HEK293 (cell line): ENCODE measurements around the gene PKMYT1.

Source experiments
- GLIS1 ChIP-seq: fragments of 450-650 bp; formaldehyde crosslinking; IDR thresholded peaks from 2 replicates; pipeline ENCODE4 v1.5.1; 2016; ENCODE audit warnings: missing biosample characterization, missing genetic modification characterization
- IKZF3 ChIP-seq: fragments of 450-650 bp; IDR thresholded peaks from 2 replicates; pipeline ENCODE4 v1.5.0; 2018; ENCODE audit warnings: missing biosample characterization, mild to moderate bottlenecking, missing genetic modification characterization, moderate library complexity
- OSR2 ChIP-seq: fragments of 450-650 bp; formaldehyde crosslinking; IDR thresholded peaks from 2 replicates; pipeline ENCODE4 v1.5.1; 2016; ENCODE audit warnings: missing biosample characterization, missing genetic modification characterization
- OVOL3 ChIP-seq: fragments of 450-650 bp; formaldehyde crosslinking; IDR thresholded peaks from 2 replicates; pipeline ENCODE4 v1.5.1; 2016; ENCODE audit warnings: missing biosample characterization, missing genetic modification characterization
- REPIN1 ChIP-seq: fragments of 450-650 bp; formaldehyde crosslinking; IDR thresholded peaks from 2 replicates; pipeline ENCODE4 v1.5.1; 2017; ENCODE audit warnings: missing biosample characterization, missing genetic modification characterization, low read depth
- ZBTB20 ChIP-seq: fragments of 450-650 bp; formaldehyde crosslinking; IDR thresholded peaks from 2 replicates; pipeline ENCODE4 v1.5.1; 2016; ENCODE audit warnings: missing biosample characterization, missing genetic modification characterization
- ZBTB8A ChIP-seq: fragments of 450-650 bp; formaldehyde crosslinking; IDR thresholded peaks from 2 replicates; pipeline ENCODE4 v1.5.1; 2016; ENCODE audit warnings: missing biosample characterization, missing genetic modification characterization
- ZFP3 ChIP-seq: fragments of 450-650 bp; formaldehyde crosslinking; IDR thresholded peaks from 2 replicates; pipeline ENCODE4 v1.5.1; 2016; ENCODE audit warnings: low read depth, missing biosample characterization, missing genetic modification characterization
- ZFP37 ChIP-seq: fragments of 450-650 bp; formaldehyde crosslinking; IDR thresholded peaks from 2 replicates; pipeline ENCODE4 v1.5.1; 2016; ENCODE audit warnings: missing biosample characterization, missing genetic modification characterization
- ZNF19 ChIP-seq: fragments of 450-650 bp; formaldehyde crosslinking; IDR thresholded peaks from 2 replicates; pipeline ENCODE4; 2016; ENCODE audit warnings: missing biosample characterization, missing genetic modification characterization, low read depth
- ZNF2 ChIP-seq: fragments of 450-650 bp; formaldehyde crosslinking; IDR thresholded peaks from 2 replicates; pipeline ENCODE4 v1.5.1; 2016; ENCODE audit warnings: missing biosample characterization, missing genetic modification characterization
- ZNF341 ChIP-seq: fragments of 450-650 bp; formaldehyde crosslinking; IDR thresholded peaks from 2 replicates; pipeline ENCODE4; 2016; ENCODE audit warnings: low read depth, missing biosample characterization, missing genetic modification characterization
- ZNF514 ChIP-seq: fragments of 450-650 bp; formaldehyde crosslinking; IDR thresholded peaks from 2 replicates; pipeline ENCODE4 v1.5.1; 2016; ENCODE audit warnings: missing biosample characterization, missing genetic modification characterization
- ZNF558 ChIP-seq: fragments of 450-650 bp; formaldehyde crosslinking; IDR thresholded peaks from 2 replicates; pipeline ENCODE4 v1.5.1; 2016; ENCODE audit warnings: missing biosample characterization, missing genetic modification characterization
- ZNF677 ChIP-seq: fragments of 450-650 bp; IDR thresholded peaks from 2 replicates; pipeline ENCODE4 v1.5.0; 2018; ENCODE audit warnings: missing biosample characterization, mild to moderate bottlenecking, missing genetic modification characterization, moderate library complexity
- TF ChIP-seq, protein P1 (sequence below): fragments of 450-650 bp; formaldehyde crosslinking; IDR thresholded peaks from 2 replicates; pipeline ENCODE4 v1.5.1; 2016; ENCODE audit warnings: missing biosample characterization, missing genetic modification characterization
- TF ChIP-seq, protein P2 (sequence below): fragments of 450-650 bp; formaldehyde crosslinking; IDR thresholded peaks from 2 replicates; pipeline ENCODE4 v1.5.1; 2016; ENCODE audit warnings: missing biosample characterization, missing genetic modification characterization
- TF ChIP-seq, protein P3 (sequence below): fragments of 450-650 bp; formaldehyde crosslinking; IDR thresholded peaks from 2 replicates; pipeline ENCODE4 v1.5.1; 2016; ENCODE audit warnings: missing biosample characterization, missing genetic modification characterization
- TF ChIP-seq, protein P4 (sequence below): fragments of 450-650 bp; formaldehyde crosslinking; IDR thresholded peaks from 2 replicates; pipeline ENCODE4 v1.5.1; 2016; ENCODE audit warnings: missing biosample characterization, missing genetic modification characterization
- TF ChIP-seq, protein P5 (sequence below): fragments of 450-650 bp; formaldehyde crosslinking; IDR thresholded peaks from 2 replicates; pipeline ENCODE4 v1.5.1; 2016; ENCODE audit warnings: missing biosample characterization, missing genetic modification characterization
- TF ChIP-seq, protein P6 (sequence below): fragments of 450-650 bp; formaldehyde crosslinking; conservative IDR thresholded peaks from 2 replicates; pipeline ENCODE4 v1.5.1; 2016; ENCODE audit warnings: low read depth, missing biosample characterization, missing genetic modification characterization
- TF ChIP-seq, protein P7 (sequence below): fragments of 450-650 bp; formaldehyde crosslinking; IDR thresholded peaks from 2 replicates; pipeline ENCODE4 v1.5.1; 2016; ENCODE audit warnings: missing biosample characterization, missing genetic modification characterization

The PKMYT1 gene

DNA sequence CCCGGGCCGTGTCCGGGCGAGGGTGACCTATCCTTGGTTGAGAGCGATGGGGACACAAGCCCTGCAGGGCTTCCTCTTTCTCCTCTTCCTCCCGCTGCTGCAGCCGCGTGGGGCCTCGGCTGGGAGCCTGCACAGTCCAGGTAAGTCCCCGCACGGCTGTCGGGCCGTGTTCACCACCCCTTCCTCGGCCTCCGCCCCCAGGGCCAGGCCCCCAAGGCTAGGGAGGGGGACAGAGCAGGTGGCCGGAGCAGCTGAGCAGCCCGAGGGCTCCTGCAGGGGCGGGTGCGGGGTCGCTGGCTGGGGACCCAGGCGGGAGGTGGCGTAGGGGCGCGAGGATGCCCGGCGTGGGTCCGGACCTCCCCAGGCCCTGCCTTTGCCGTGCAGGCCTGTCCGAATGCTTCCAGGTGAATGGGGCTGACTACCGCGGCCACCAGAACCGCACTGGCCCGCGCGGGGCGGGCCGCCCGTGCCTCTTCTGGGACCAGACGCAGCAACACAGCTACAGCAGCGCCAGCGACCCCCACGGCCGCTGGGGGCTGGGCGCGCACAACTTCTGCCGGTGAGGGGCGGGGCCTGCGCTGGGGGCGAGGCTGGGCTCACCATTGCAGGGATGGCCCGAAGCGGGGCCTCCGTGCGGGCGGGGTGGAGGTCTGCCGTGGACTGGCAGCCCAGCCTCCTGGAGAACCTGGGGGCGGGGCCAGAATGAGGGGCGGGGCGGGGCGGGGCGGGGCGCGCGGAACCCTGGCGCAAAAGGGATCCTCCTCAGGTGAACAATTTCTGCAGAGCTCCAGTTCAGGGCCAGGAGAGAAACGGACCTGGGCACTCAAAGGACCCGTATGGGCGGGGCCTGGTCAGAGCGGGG, 15.5 kb downstream of the PKMYT1 start (continued):
- TF ChIP-seq ZNF341 (peak; percentile 73), ZNF2 (tag by site-specific recombination) (peak; percentile 97), IKZF3 (tag by site-specific recombination) (no peak), REPIN1 (tag by site-specific recombination) (0 out of 2 replicates have a peak, but pooled peaks have one; percentile 28), OSR2 (tag by site-specific recombination) (no peak), ZFP3 (tag by site-specific recombination) (no peak), ZFP37 (tag by site-specific recombination) (no peak), ZNF19 (tag by site-specific recombination) (no peak), ZNF514 (tag by site-specific recombination) (no peak), OVOL3 (no peak), GLIS1 (peak; percentile 82), ZBTB8A (peak; percentile 61; the same call in 1 of the 2 replicates), ZNF558 (tag by site-specific recombination) (no peak), ZBTB20 (tag by site-specific recombination) (peak; percentile 47; the same call in 1 of the 2 replicates), ZNF677 (tag by site-specific recombination) (no peak)
- TF ChIP-seq, protein P1, sequence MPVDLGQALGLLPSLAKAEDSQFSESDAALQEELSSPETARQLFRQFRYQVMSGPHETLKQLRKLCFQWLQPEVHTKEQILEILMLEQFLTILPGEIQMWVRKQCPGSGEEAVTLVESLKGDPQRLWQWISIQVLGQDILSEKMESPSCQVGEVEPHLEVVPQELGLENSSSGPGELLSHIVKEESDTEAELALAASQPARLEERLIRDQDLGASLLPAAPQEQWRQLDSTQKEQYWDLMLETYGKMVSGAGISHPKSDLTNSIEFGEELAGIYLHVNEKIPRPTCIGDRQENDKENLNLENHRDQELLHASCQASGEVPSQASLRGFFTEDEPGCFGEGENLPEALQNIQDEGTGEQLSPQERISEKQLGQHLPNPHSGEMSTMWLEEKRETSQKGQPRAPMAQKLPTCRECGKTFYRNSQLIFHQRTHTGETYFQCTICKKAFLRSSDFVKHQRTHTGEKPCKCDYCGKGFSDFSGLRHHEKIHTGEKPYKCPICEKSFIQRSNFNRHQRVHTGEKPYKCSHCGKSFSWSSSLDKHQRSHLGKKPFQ, result no peak
- TF ChIP-seq, protein P2, sequence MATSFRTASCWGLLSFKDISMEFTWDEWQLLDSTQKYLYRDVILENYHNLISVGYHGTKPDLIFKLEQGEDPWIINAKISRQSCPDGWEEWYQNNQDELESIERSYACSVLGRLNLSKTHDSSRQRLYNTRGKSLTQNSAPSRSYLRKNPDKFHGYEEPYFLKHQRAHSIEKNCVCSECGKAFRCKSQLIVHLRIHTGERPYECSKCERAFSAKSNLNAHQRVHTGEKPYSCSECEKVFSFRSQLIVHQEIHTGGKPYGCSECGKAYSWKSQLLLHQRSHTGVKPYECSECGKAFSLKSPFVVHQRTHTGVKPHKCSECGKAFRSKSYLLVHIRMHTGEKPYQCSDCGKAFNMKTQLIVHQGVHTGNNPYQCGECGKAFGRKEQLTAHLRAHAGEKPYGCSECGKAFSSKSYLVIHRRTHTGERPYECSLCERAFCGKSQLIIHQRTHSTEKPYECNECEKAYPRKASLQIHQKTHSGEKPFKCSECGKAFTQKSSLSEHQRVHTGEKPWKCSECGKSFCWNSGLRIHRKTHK (tag by site-specific recombination), result no peak
- TF ChIP-seq, protein P3, sequence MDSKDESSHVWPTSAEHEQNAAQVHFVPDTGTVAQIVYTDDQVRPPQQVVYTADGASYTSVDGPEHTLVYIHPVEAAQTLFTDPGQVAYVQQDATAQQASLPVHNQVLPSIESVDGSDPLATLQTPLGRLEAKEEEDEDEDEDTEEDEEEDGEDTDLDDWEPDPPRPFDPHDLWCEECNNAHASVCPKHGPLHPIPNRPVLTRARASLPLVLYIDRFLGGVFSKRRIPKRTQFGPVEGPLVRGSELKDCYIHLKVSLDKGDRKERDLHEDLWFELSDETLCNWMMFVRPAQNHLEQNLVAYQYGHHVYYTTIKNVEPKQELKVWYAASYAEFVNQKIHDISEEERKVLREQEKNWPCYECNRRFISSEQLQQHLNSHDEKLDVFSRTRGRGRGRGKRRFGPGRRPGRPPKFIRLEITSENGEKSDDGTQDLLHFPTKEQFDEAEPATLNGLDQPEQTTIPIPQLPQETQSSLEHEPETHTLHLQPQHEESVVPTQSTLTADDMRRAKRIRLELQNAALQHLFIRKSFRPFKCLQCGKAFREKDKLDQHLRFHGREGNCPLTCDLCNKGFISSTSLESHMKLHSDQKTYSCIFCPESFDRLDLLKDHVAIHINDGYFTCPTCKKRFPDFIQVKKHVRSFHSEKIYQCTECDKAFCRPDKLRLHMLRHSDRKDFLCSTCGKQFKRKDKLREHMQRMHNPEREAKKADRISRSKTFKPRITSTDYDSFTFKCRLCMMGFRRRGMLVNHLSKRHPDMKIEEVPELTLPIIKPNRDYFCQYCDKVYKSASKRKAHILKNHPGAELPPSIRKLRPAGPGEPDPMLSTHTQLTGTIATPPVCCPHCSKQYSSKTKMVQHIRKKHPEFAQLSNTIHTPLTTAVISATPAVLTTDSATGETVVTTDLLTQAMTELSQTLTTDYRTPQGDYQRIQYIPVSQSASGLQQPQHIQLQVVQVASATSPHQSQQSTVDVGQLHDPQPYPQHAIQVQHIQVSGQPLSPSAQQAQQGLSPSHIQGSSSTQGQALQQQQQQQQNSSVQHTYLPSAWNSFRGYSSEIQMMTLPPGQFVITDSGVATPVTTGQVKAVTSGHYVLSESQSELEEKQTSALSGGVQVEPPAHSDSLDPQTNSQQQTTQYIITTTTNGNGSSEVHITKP, result peak; percentile 66
- TF ChIP-seq, protein P4, sequence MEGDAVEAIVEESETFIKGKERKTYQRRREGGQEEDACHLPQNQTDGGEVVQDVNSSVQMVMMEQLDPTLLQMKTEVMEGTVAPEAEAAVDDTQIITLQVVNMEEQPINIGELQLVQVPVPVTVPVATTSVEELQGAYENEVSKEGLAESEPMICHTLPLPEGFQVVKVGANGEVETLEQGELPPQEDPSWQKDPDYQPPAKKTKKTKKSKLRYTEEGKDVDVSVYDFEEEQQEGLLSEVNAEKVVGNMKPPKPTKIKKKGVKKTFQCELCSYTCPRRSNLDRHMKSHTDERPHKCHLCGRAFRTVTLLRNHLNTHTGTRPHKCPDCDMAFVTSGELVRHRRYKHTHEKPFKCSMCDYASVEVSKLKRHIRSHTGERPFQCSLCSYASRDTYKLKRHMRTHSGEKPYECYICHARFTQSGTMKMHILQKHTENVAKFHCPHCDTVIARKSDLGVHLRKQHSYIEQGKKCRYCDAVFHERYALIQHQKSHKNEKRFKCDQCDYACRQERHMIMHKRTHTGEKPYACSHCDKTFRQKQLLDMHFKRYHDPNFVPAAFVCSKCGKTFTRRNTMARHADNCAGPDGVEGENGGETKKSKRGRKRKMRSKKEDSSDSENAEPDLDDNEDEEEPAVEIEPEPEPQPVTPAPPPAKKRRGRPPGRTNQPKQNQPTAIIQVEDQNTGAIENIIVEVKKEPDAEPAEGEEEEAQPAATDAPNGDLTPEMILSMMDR (tag by site-specific recombination), result peak; percentile 42; the same call in 1 of the 2 replicates
- TF ChIP-seq, protein P5, sequence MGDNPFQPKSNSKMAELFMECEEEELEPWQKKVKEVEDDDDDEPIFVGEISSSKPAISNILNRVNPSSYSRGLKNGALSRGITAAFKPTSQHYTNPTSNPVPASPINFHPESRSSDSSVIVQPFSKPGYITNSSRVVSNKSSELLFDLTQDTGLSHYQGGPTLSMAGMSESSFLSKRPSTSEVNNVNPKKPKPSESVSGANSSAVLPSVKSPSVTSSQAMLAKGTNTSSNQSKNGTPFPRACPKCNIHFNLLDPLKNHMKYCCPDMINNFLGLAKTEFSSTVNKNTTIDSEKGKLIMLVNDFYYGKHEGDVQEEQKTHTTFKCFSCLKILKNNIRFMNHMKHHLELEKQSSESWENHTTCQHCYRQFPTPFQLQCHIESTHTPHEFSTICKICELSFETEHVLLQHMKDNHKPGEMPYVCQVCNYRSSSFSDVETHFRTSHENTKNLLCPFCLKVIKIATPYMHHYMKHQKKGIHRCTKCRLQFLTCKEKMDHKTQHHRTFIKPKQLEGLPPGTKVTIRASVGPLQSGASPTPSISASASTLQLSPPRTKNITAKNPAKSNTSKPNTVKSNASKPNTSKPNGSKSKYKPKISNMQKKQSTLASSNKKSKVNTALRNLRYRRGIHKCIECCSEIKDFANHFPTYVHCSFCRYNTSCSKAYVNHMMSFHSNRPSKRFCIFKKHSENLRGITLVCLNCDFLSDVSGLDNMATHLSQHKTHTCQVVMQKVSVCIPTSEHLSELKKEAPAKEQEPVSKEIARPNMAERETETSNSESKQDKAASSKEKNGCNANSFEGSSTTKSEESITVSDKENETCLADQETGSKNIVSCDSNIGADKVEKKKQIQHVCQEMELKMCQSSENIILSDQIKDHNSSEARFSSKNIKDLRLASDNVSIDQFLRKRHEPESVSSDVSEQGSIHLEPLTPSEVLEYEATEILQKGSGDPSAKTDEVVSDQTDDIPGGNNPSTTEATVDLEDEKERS, result no peak
- TF ChIP-seq, protein P6, sequence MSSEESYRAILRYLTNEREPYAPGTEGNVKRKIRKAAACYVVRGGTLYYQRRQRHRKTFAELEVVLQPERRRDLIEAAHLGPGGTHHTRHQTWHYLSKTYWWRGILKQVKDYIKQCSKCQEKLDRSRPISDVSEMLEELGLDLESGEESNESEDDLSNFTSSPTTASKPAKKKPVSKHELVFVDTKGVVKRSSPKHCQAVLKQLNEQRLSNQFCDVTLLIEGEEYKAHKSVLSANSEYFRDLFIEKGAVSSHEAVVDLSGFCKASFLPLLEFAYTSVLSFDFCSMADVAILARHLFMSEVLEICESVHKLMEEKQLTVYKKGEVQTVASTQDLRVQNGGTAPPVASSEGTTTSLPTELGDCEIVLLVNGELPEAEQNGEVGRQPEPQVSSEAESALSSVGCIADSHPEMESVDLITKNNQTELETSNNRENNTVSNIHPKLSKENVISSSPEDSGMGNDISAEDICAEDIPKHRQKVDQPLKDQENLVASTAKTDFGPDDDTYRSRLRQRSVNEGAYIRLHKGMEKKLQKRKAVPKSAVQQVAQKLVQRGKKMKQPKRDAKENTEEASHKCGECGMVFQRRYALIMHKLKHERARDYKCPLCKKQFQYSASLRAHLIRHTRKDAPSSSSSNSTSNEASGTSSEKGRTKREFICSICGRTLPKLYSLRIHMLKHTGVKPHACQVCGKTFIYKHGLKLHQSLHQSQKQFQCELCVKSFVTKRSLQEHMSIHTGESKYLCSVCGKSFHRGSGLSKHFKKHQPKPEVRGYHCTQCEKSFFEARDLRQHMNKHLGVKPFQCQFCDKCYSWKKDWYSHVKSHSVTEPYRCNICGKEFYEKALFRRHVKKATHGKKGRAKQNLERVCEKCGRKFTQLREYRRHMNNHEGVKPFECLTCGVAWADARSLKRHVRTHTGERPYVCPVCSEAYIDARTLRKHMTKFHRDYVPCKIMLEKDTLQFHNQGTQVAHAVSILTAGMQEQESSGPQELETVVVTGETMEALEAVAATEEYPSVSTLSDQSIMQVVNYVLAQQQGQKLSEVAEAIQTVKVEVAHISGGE (tag by site-specific recombination), result no peak
- TF ChIP-seq, protein P7, sequence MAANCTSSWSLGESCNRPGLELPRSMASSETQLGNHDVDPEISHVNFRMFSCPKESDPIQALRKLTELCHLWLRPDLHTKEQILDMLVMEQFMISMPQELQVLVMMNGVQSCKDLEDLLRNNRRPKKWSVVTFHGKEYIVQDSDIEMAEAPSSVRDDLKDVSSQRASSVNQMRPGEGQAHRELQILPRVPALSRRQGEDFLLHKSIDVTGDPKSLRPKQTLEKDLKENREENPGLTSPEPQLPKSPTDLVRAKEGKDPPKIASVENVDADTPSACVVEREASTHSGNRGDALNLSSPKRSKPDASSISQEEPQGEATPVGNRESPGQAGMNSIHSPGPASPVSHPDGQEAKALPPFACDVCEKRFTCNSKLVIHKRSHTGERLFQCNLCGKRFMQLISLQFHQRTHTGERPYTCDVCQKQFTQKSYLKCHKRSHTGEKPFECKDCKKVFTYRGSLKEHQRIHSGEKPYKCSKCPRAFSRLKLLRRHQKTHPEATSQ (tag by site-specific recombination), result peak; percentile 60; the same call in 1 of the 2 replicates
